H1 (cell line): ENCODE results near the gene TWNK. TPM values are rescaled to one million over a fixed set of nuclear protein-coding genes. Genes with fewer than 3 reads are reported as not detected.
A peak's percentile ranks its signal among the peaks of the same experiment; 100 is the strongest.

Source experiments
- SIN3A ChIP-seq, 2 experiments: IDR thresholded peaks in 1 of 2; conservative IDR thresholded peaks in 1 of 2; 2 replicates each; pipeline ENCODE4 v1.6.1; 2011 to 2012; ENCODE audit warnings: low read length in 2 of 2, improper control_type of control experiment in 1 of 2, low read depth in 1 of 2, mild to moderate bottlenecking in 1 of 2
- polyA plus RNA-seq, 7 experiments: library from polyadenylated mRNA; depleted of rRNA in 3 of 7; stranded (reverse) in 5 of 7; unstranded in 2 of 7; fragments of >200 nt in 5 of 7; fragments of 200-250 nt in 2 of 7; gene quantifications; 1 replicate in 5 of 7; 2 replicates in 1 of 7; 4 replicates in 1 of 7; pipeline versions ENCODE4 v1.2.1 to v1.2.3, GENCODE V29; 2011 to 2013; ENCODE audit warnings: missing spikeins in 2 of 7, mixed read lengths in 2 of 7
- total RNA-seq: library from RNA; stranded (reverse); fragmentation: NEBNext Ultra II Directional; extraction: Animal tissue kit (Norgen Biotek cat#: 25700); gene quantifications from 2 replicates; pipeline ENCODE4 v1.2.1, GENCODE V29; 2021

Gene TWNK
- total and polyA plus RNA-seq, 2 of the 8 experiments (the other 6 are each of a cell fraction or from before 2014, with no cell fraction given): 15.4 to 32.5 TPM

DNA sequence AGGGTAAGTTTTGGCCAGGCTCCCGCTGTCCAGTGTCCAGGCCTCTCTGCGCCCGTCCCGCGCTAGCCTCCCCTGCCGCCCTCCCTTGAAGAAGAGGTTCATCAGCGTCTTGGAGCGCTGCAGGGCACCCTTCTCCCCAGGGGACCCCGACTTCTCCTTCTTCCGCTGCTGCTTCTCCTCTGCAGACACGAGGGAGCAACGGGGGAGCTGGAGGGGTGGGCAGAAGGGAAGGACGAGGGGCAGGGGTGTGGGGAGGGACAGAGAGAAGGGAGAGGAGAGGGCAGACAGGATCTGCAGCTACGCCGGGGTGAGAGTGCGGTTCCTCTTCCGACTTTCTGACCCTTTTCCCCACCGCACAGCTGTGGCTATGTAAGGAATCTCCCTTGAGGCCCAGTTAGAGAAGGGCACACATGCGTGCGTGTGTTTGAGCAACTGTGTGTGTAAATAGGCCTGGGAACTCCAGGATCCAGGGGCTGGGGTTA is 30.8 kb downstream of the TWNK start (continued):
- TF ChIP-seq SIN3A (conservative IDR thresholded peaks at IDR 0.05 in 1 of 2, IDR thresholded peaks at IDR 0.05 in 1 of 2; ENCODE audit: low read depth in 1 of 2, low read length in 2 of 2): peak in 1 of 2 experiments; percentile 65; a peak in 1 of 4 replicates
